Left colon (tissue), 2 donors: ENCODE results near the gene CRYBG3. TPM values are rescaled to one million over a fixed set of nuclear protein-coding genes. Genes with fewer than 3 reads are reported as not detected.

ENCODE experiments used
- ATAC-seq: fragments of 200-7000 bp; cut with Tn5 transposase; one replicate; pipeline ENCODE4 v1.9.1; 2020; ENCODE audit warnings: mild to moderate bottlenecking, moderate library complexity
- DNase-seq, 2 donors: peaks; one replicate each; pipeline ENCODE4 v3.0.0-alpha.2; 2020
- intact Hi-C, 2 donors: fragments of 100-400 bp; cut with DNase I in 1 of 2; cut with micrococcal nuclease in 1 of 2; formaldehyde crosslinking; loops; one replicate each; pipeline versions ENCODE4 v1.11.2 to v1.14.0; 2022; cut with DNase I, micrococcal nuclease
- long read RNA-seq: library from polyadenylated mRNA; unstranded; transcript quantifications from one replicate; pipeline ENCODE4 v2.0.0, GENCODE V29; 2021
- total RNA-seq, 2 donors: library from RNA; stranded (reverse); fragmentation: NEBNext Ultra II Directional; extraction: Animal tissue kit (Norgen Biotek cat#: 25700); gene quantifications; one replicate each; pipeline ENCODE4 v1.2.1, GENCODE V29; 2021
- donor health status: DM: no; HTN: no; CAD: no.
- donor health status: DM: yes; HTN: yes; CAD: no.

The CRYBG3 gene
- total RNA-seq = 10 to 100 TPM; 17.1 to 22.6 TPM
- long read RNA-seq, partial matches to known transcripts = 8 of 8 reads
- long read RNA-seq, other reads (novel, unspliced or antisense) = 0 of 8 reads

GRCh38 chr3:97821774-97822358, at the start of gene CRYBG3:
Gene CRYBG3, plus strand, starts transcription at chr3:97822011. Its CDS starts 196 bp downstream, at chr3:97822207.
- ATAC-seq (peak; percentile 99), DNase-seq (peak; percentile 82 to 86)
- intact Hi-C loops = no loop called here

GRCh38 chr3:97772926-97773325, 48.9 kb upstream of the CRYBG3 start:
- ATAC-seq (no peak), DNase-seq (no peak)
- intact Hi-C loops = no loop called here

- ATAC-seq = no peak
- DNase-seq = no peak
- intact Hi-C loops = no loop called here
Measured at GRCh38 chr3:97778152-97778551, 43.7 kb upstream of the CRYBG3 start.

- ATAC-seq (peak; percentile 48), DNase-seq (no peak)
- intact Hi-C loops = loop anchor here (2.0 to 10.0 kb wide), 2 partner anchors 229 to 231 kb away; no protein-coding TSS in a partner anchor
Measured at GRCh38 chr3:97793420-97794019, 28.3 kb upstream of the CRYBG3 start.

- DNase-seq = no peak
- intact Hi-C loops = loop anchor here in 1 of 2 donors (10.0 kb wide), 1 partner anchor 229 kb away; no protein-coding TSS in a partner anchor
- no peak for ATAC-seq
Measured at GRCh38 chr3:97795951-97796350, 25.9 kb upstream of the CRYBG3 start.

- DNase-seq (no peak), ATAC-seq (no peak)
- intact Hi-C loops = no loop called here
Measured at GRCh38 chr3:97804471-97804870, 17.3 kb upstream of the CRYBG3 start.

GRCh38 chr3:97810779-97811390, 10.9 kb upstream of the CRYBG3 start:
- ATAC-seq (no peak), DNase-seq (no peak)
- intact Hi-C loops = no loop called here

- intact Hi-C loops = no loop called here
- ATAC-seq = no peak
- DNase-seq = no peak
Measured at GRCh38 chr3:97815149-97815917, 6.5 kb upstream of the CRYBG3 start.

GRCh38 chr3:97816811-97817210, 5.0 kb upstream of the CRYBG3 start:
- no peak for ATAC-seq
- no peak for DNase-seq
- intact Hi-C loops = no loop called here

GRCh38 chr3:97817965-97818364, 3.8 kb upstream of the CRYBG3 start:
- DNase-seq (no peak), ATAC-seq (no peak)
- intact Hi-C loops = no loop called here

- ATAC-seq = no peak
- no peak for DNase-seq
- intact Hi-C loops = no loop called here
Measured at GRCh38 chr3:97820780-97821179, 1.0 kb upstream of the CRYBG3 start.

- DNase-seq (peak; percentile 40 to 66), ATAC-seq (peak; percentile 22)
- intact Hi-C loops = no loop called here
Measured at GRCh38 chr3:97821287-97821773, 481 bp upstream of the CRYBG3 start.

- intact Hi-C loops = no loop called here
- DNase-seq (peak; percentile 49 to 57), ATAC-seq (peak; percentile 59)
Measured at GRCh38 chr3:97822359-97822775, 556 bp downstream of the CRYBG3 start.

- ATAC-seq = no peak
- DNase-seq = no peak
- intact Hi-C loops = no loop called here
Measured at GRCh38 chr3:97823046-97824004, 1.5 kb downstream of the CRYBG3 start.

- DNase-seq (no peak), ATAC-seq (no peak)
- intact Hi-C loops = no loop called here
Measured at GRCh38 chr3:97825101-97825500, 3.3 kb downstream of the CRYBG3 start.

GRCh38 chr3:97827741-97828471, 6.1 kb downstream of the CRYBG3 start:
- ATAC-seq (no peak), DNase-seq (no peak)
- intact Hi-C loops = no loop called here

- ATAC-seq = no peak
- DNase-seq = no peak
- intact Hi-C loops = no loop called here
Measured at GRCh38 chr3:97829198-97829597, 7.4 kb downstream of the CRYBG3 start.

- ATAC-seq (no peak), DNase-seq (no peak)
- intact Hi-C loops = no loop called here
Measured at GRCh38 chr3:97830638-97831037, 8.8 kb downstream of the CRYBG3 start.
